Measurements from ENCODE around the gene LCE2C.
"Not testable (repeated sequence)": the region's sequence is repeated elsewhere in the genome, so short reads cannot be mapped to it uniquely, and the experiment has no call there.

The LCE2C gene

GRCh38 chr1:152674983-152675382 is at the start of gene LCE2C:
Gene LCE2C, plus strand, starts transcription at chr1:152675279. Its CDS starts 737 bp downstream, at chr1:152676016.
- DNase-seq, result not testable (repeated sequence)

- DNase-seq, result no peak
Measured at GRCh38 chr1:152626744-152627143, 48.3 kb upstream of the LCE2C start.

GRCh38 chr1:152630596-152630995 is 44.5 kb upstream of the LCE2C start:
- DNase-seq, result no peak

- DNase-seq, result no peak
Measured at GRCh38 chr1:152640351-152640750, 34.7 kb upstream of the LCE2C start.

- DNase-seq, result no peak
Measured at GRCh38 chr1:152643945-152644344, 31.1 kb upstream of the LCE2C start.

GRCh38 chr1:152645146-152645545 is 29.9 kb upstream of the LCE2C start:
- no peak for DNase-seq

- DNase-seq, result no peak
Measured at GRCh38 chr1:152646656-152647055, 28.4 kb upstream of the LCE2C start.

GRCh38 chr1:152654110-152654509 is 21.0 kb upstream of the LCE2C start:
- peak; percentile 26 for DNase-seq

GRCh38 chr1:152656459-152656858 is 18.6 kb upstream of the LCE2C start:
- no peak for DNase-seq

GRCh38 chr1:152657677-152658076 is 17.4 kb upstream of the LCE2C start:
- DNase-seq, result no peak

GRCh38 chr1:152658649-152659048 is 16.4 kb upstream of the LCE2C start:
- no peak for DNase-seq

GRCh38 chr1:152663098-152663497 is 12.0 kb upstream of the LCE2C start, which contains the start of gene LCE2D:
Gene LCE2D, plus strand, starts transcription at chr1:152663380. Its CDS starts 726 bp downstream, at chr1:152664106.
- no peak for DNase-seq

- not testable (repeated sequence) for DNase-seq
Measured at GRCh38 chr1:152666171-152666570, 8.9 kb upstream of the LCE2C start.

GRCh38 chr1:152667648-152668047 is 7.4 kb upstream of the LCE2C start:
- DNase-seq, result no peak

- DNase-seq, result no peak
Measured at GRCh38 chr1:152673016-152673415, 2.1 kb upstream of the LCE2C start.

- DNase-seq, result no peak
Measured at GRCh38 chr1:152679459-152679858, 4.4 kb downstream of the LCE2C start.

GRCh38 chr1:152681616-152682015 is 6.5 kb downstream of the LCE2C start:
- no peak for DNase-seq

GRCh38 chr1:152683846-152684245 is 8.8 kb downstream of the LCE2C start:
- DNase-seq, result no peak

- not testable (repeated sequence) for DNase-seq
Measured at GRCh38 chr1:152685823-152686222, 10.7 kb downstream of the LCE2C start, which contains the start of gene LCE2B. Gene LCE2B, plus strand, starts transcription at chr1:152686123. Its CDS starts 721 bp downstream, at chr1:152686844.

GRCh38 chr1:152697701-152698600 is 22.9 kb downstream of the LCE2C start, which contains the start of gene LCE2A:
Gene LCE2A, plus strand, starts transcription at chr1:152698345. Its CDS starts 557 bp downstream, at chr1:152698902.
- DNase-seq, result no peak

GRCh38 chr1:152699746-152700145 is 24.7 kb downstream of the LCE2C start:
- DNase-seq, result no peak

GRCh38 chr1:152707860-152708259 is 32.8 kb downstream of the LCE2C start, which contains the start of gene LCE4A:
Gene LCE4A, plus strand, starts transcription at chr1:152708160. Its CDS starts 916 bp downstream, at chr1:152709076.
- DNase-seq, result no peak

GRCh38 chr1:152718238-152718637 is 43.2 kb downstream of the LCE2C start:
- DNase-seq, result no peak

- DNase-seq, result no peak
Measured at GRCh38 chr1:152725261-152725660, 50.2 kb downstream of the LCE2C start.
